ENCODE measurements around the gene USH2A.

Gene USH2A

GRCh38 chr1:215650446-215651149 is 772.6 kb downstream of the USH2A start:
- no peak for DNase-seq (ENCODE audit: low read depth in 1 of 2, low spot score in 1 of 2)

- DNase-seq (ENCODE audit: low read depth in 1 of 2, low spot score in 1 of 2) = no peak
Observed at GRCh38 chr1:215648957-215649356, 774.3 kb downstream of the USH2A start.

GRCh38 chr1:215647738-215648137 is 775.5 kb downstream of the USH2A start:
- no peak for DNase-seq (ENCODE audit: low read depth in 1 of 2, low spot score in 1 of 2)

- DNase-seq (ENCODE audit: low read depth in 1 of 2, low spot score in 1 of 2) = no peak
Observed at GRCh38 chr1:215645861-215646260, 777.4 kb downstream of the USH2A start.

- DNase-seq (ENCODE audit: low read depth in 1 of 2, low spot score in 1 of 2) = no peak
Observed at GRCh38 chr1:215645182-215645581, 778.1 kb downstream of the USH2A start.

- no peak for DNase-seq (ENCODE audit: low read depth in 1 of 2, low spot score in 1 of 2)
Observed at GRCh38 chr1:215643592-215644321, 779.5 kb downstream of the USH2A start.

GRCh38 chr1:215640429-215641148 is 782.7 kb downstream of the USH2A start:
- no peak for DNase-seq (ENCODE audit: low read depth in 1 of 2, low spot score in 1 of 2)

- DNase-seq (ENCODE audit: low read depth in 1 of 2, low spot score in 1 of 2) = no peak
Observed at GRCh38 chr1:215637041-215637573, 786.1 kb downstream of the USH2A start.

GRCh38 chr1:215636258-215636965 is 786.8 kb downstream of the USH2A start:
- DNase-seq (ENCODE audit: low read depth in 1 of 2, low spot score in 1 of 2) = no peak

- DNase-seq (ENCODE audit: low read depth in 1 of 2, low spot score in 1 of 2) = no peak
Observed at GRCh38 chr1:215635827-215636226, 787.4 kb downstream of the USH2A start.

GRCh38 chr1:215631489-215631888 is 791.8 kb downstream of the USH2A start:
- DNase-seq (ENCODE audit: low read depth in 1 of 2, low spot score in 1 of 2) = no peak

GRCh38 chr1:215631040-215631439 is 792.2 kb downstream of the USH2A start:
- DNase-seq (ENCODE audit: low read depth in 1 of 2, low spot score in 1 of 2) = no peak

GRCh38 chr1:215625949-215626348 is 797.3 kb downstream of the USH2A start:
- DNase-seq (ENCODE audit: low read depth in 1 of 2, low spot score in 1 of 2) = no peak

- no peak for DNase-seq (ENCODE audit: low read depth in 1 of 2, low spot score in 1 of 2)
Observed at GRCh38 chr1:215623162-215623561, 800.1 kb downstream of the USH2A start.

- no peak for DNase-seq (ENCODE audit: low read depth in 1 of 2, low spot score in 1 of 2)
Observed at GRCh38 chr1:215617979-215618378, 805.3 kb downstream of the USH2A start.

- DNase-seq (ENCODE audit: low read depth in 1 of 2, low spot score in 1 of 2) = no peak
Observed at GRCh38 chr1:215612391-215612790, 810.9 kb downstream of the USH2A start.

- no peak for DNase-seq (ENCODE audit: low read depth in 1 of 2, low spot score in 1 of 2)
Observed at GRCh38 chr1:215608646-215609045, 814.6 kb downstream of the USH2A start.

- DNase-seq (ENCODE audit: low read depth in 1 of 2, low spot score in 1 of 2) = no peak
Observed at GRCh38 chr1:215607412-215607811, 815.8 kb downstream of the USH2A start.

GRCh38 chr1:215606564-215607168 is 816.6 kb downstream of the USH2A start:
- no peak for DNase-seq (ENCODE audit: low read depth in 1 of 2, low spot score in 1 of 2)

GRCh38 chr1:215606036-215606435 is 817.2 kb downstream of the USH2A start:
- DNase-seq (ENCODE audit: low read depth in 1 of 2, low spot score in 1 of 2) = no peak

All from stimulated activated CD4-positive, alpha-beta T cell treated with anti-CD3 and anti-CD28 coated beads, Interleukin-15, amount 100 ng/mL, for 1 hour (primary cell).